ENCODE data around the gene NR4A3. TPM values are rescaled to one million over a fixed set of nuclear protein-coding genes. Genes with fewer than 3 reads are reported as not detected.

Gene NR4A3
- total RNA-seq, 1 experiment from 2014 or later, result 0.24 TPM

- H3K4me1 Mint-ChIP-seq, result peaks cover 50 to 60% of the 10 kb centered on the region in 2 experiments
- Histone ChIP-seq H3K79me2 (ENCODE audit: insufficient read depth, low read length) (no peaks in the 10 kb centered on the region), H2AK5ac (ENCODE audit: insufficient read length, low read length) (no peak overlapping the region), H3K4ac (ENCODE audit: low read depth, low read length) (no peak overlapping the region), H4K5ac (ENCODE audit: insufficient read length, low read depth, low read length) (no peak overlapping the region), H2BK5ac (ENCODE audit: insufficient read length, low read length) (no peak overlapping the region), H3K23me2 (ENCODE audit: insufficient read length, low read depth, low read length, poor library complexity, severe bottlenecking) (no peaks in the 10 kb centered on the region), H3K27me3 (ENCODE audit: insufficient read depth, low read length) (no peaks in the 10 kb centered on the region), H4K20me1 (ENCODE audit: control insufficient read depth, insufficient read depth, insufficient read length) (no peaks in the 10 kb centered on the region), H3K9ac (ENCODE audit: extremely low read depth, insufficient read length, low read length) (no peak overlapping the region), H4K91ac (ENCODE audit: insufficient read length, low read depth, low read length) (no peak overlapping the region), H2BK12ac (ENCODE audit: insufficient read length, low read depth, low read length) (no peak overlapping the region), H3K79me1 (ENCODE audit: insufficient read depth, low read depth, low read length, poor library complexity, severe bottlenecking) (no peaks in the 10 kb centered on the region), H3K9me3 (ENCODE audit: control insufficient read depth, low read depth, low read length) (no peaks in the 10 kb centered on the region), H2BK20ac (ENCODE audit: low read depth, low read length, poor library complexity, severe bottlenecking) (no peak overlapping the region), H3K27ac (ENCODE audit: insufficient read length, low read depth, low read length) (no peak overlapping the region), H3K14ac (ENCODE audit: insufficient read depth, low read length) (no peak overlapping the region), H4K8ac (replicated peaks; ENCODE audit: insufficient read length, low read depth, low read length) (no peak overlapping the region), H2BK15ac (ENCODE audit: low read depth, low read length) (no peak overlapping the region), H3K56ac (ENCODE audit: insufficient read length, low read depth, low read length) (no peak overlapping the region), H3K4me2 (ENCODE audit: insufficient read depth, insufficient read length, low read length) (no peak overlapping the region), H2BK120ac (ENCODE audit: low read depth, low read length, poor library complexity, severe bottlenecking) (no peak overlapping the region), H3K18ac (ENCODE audit: insufficient read length, low read depth, low read length) (no peak overlapping the region), H3K4me1 (ENCODE audit: insufficient read depth, low read length) (peaks cover 10% of the 10 kb centered on the region), H2AFZ (ENCODE audit: low read length) (no peak overlapping the region), H3K23ac (ENCODE audit: insufficient read length, low read depth, low read length) (no peak overlapping the region), H3T11ph (ENCODE audit: low read length) (no peak overlapping the region)
- no peak overlapping the region for H3K27ac Mint-ChIP-seq
- H3K9me3 Mint-ChIP-seq, result no peaks in the 10 kb centered on the region
- no CpG with 5 or more reads among the region's 8 CpGs for WGBS (ENCODE audit: extremely low coverage, insufficient read length, low lambda C conversion rate)
- no peaks in the 10 kb centered on the region for H3K36me3 Mint-ChIP-seq (ENCODE audit: insufficient read depth in 1 of 3, low read depth in 3 of 3)
- no peaks in the 10 kb centered on the region for H3K27me3 Mint-ChIP-seq (ENCODE audit: low read depth)
- TF ChIP-seq, protein P1, sequence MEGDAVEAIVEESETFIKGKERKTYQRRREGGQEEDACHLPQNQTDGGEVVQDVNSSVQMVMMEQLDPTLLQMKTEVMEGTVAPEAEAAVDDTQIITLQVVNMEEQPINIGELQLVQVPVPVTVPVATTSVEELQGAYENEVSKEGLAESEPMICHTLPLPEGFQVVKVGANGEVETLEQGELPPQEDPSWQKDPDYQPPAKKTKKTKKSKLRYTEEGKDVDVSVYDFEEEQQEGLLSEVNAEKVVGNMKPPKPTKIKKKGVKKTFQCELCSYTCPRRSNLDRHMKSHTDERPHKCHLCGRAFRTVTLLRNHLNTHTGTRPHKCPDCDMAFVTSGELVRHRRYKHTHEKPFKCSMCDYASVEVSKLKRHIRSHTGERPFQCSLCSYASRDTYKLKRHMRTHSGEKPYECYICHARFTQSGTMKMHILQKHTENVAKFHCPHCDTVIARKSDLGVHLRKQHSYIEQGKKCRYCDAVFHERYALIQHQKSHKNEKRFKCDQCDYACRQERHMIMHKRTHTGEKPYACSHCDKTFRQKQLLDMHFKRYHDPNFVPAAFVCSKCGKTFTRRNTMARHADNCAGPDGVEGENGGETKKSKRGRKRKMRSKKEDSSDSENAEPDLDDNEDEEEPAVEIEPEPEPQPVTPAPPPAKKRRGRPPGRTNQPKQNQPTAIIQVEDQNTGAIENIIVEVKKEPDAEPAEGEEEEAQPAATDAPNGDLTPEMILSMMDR (conservative IDR thresholded peaks at IDR 0.05), result no peak
- H3K4me3 Mint-ChIP-seq, result no peak overlapping the region
- no peak for DNase-seq
Measured at GRCh38 chr9:99811598-99812383, 9.9 kb upstream of the NR4A3 start.

Data from H9 (cell line).